Astrocyte of the spinal cord (primary cell): Measurements from ENCODE around the gene INO80B.

Experiments used
- DNase-seq: peaks from one replicate; pipeline ENCODE4 v3.0.0; 2011; ENCODE audit warnings: low read depth, low spot score
- H3K4me3 ChIP-seq: 2 replicates; pipeline ENCODE4 v1.5.1; 2011; ENCODE audit warnings: low read depth, mild to moderate bottlenecking, low read length, moderate library complexity
- CTCF ChIP-seq: IDR thresholded peaks from 2 replicates; pipeline ENCODE4 v1.5.1; 2012; ENCODE audit warnings: low read depth, mild to moderate bottlenecking, low read length, inconsistent platforms
- in situ Hi-C: cut with HindIII; loops from 2 replicates; pipeline ENCODE4 v1.10.0; 2017; ENCODE audit warnings: low sequenced_read_pairs

INO80B gene

GRCh38 chr2:74454654-74455511 lies at the start of gene INO80B:
TSS of gene INO80B (plus strand) at chr2:74455087. CDS start at chr2:74455117, 30 bp downstream.
- in situ Hi-C loops: no loop called here
- H3K4me3 ChIP-seq: peak within 1 kb of the TSS; percentile 85
- DNase-seq: peak; percentile 98
- TF ChIP-seq CTCF: no peak

- no peak for TF ChIP-seq CTCF
- no peak for DNase-seq
- no peak overlapping the region for H3K4me3 ChIP-seq
- in situ Hi-C loops: no loop called here
Observed at GRCh38 chr2:74406035-74406434, 48.9 kb upstream of the INO80B start.

GRCh38 chr2:74407682-74408081 lies 47.2 kb upstream of the INO80B start:
- no peak for DNase-seq
- H3K4me3 ChIP-seq: no peak overlapping the region
- TF ChIP-seq CTCF: no peak
- in situ Hi-C loops: no loop called here

- no peak for TF ChIP-seq CTCF
- no peak for DNase-seq
- in situ Hi-C loops: no loop called here
- no peak overlapping the region for H3K4me3 ChIP-seq
Observed at GRCh38 chr2:74413001-74413698, 41.7 kb upstream of the INO80B start.

GRCh38 chr2:74414441-74414840 lies 40.4 kb upstream of the INO80B start:
- no peak for DNase-seq
- peak overlapping the region; percentile 43 for H3K4me3 ChIP-seq
- in situ Hi-C loops: no loop called here
- no peak for TF ChIP-seq CTCF

- in situ Hi-C loops: no loop called here
- DNase-seq: no peak
- TF ChIP-seq CTCF: peak; percentile 30
- peak overlapping the region; percentile 43 for H3K4me3 ChIP-seq
Observed at GRCh38 chr2:74414881-74415761, 39.8 kb upstream of the INO80B start.
